HG02981 (cell line): Measurements from ENCODE around the gene QSOX2.
A peak's percentile ranks its signal among the peaks of the same experiment; 100 is the strongest.

Source experiments
- ATAC-seq: cut with Tn5 transposase; IDR thresholded peaks from one replicate; pipeline ENCODE4 v1.9.1; 2021; ENCODE audit warnings: mild to moderate bottlenecking, moderate library complexity; ENCODE audit not compliant: unreplicated experiment

QSOX2 gene

DNA sequence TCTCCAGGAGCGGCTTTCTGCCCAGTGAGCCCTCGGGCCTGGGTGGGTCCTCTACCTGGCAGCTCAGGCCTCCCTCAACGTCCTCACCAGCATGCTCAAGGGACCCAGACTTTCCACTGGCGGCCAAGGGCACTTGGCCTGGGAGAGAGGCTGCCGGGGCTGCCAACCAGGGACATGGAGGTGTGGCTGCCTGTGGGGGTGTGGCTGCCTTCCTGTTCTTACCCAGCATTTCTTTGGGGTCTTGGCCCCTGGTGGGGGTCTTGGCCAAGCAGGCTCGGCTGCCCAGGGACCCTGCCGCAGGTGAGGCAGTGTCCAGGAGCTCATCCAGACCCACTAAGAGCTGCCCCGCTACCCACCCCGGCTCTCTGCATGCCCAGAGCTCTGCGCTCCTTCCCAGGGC is 7.2 kb upstream of the QSOX2 start:
- ATAC-seq = no peak

DNA sequence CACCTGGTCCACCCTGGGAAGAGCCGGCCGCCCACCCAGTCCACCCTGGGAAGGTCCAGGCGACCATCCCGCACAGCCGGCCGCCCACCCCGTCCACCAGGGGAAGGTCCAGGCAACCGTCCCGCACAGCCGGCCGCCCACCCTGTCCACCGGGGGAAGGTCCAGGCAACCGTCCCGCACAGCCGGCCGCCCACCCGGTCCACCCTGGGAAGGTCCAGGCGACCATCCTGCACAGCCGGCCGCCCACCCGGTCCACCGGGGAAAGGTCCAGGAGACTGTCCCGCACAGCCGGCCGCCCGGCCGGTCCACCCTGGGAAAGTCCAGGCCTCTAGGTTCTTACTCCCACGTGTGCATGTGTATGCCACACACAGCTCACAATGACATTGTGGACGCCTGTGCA is 6.7 kb upstream of the QSOX2 start:
- no peak for ATAC-seq

DNA sequence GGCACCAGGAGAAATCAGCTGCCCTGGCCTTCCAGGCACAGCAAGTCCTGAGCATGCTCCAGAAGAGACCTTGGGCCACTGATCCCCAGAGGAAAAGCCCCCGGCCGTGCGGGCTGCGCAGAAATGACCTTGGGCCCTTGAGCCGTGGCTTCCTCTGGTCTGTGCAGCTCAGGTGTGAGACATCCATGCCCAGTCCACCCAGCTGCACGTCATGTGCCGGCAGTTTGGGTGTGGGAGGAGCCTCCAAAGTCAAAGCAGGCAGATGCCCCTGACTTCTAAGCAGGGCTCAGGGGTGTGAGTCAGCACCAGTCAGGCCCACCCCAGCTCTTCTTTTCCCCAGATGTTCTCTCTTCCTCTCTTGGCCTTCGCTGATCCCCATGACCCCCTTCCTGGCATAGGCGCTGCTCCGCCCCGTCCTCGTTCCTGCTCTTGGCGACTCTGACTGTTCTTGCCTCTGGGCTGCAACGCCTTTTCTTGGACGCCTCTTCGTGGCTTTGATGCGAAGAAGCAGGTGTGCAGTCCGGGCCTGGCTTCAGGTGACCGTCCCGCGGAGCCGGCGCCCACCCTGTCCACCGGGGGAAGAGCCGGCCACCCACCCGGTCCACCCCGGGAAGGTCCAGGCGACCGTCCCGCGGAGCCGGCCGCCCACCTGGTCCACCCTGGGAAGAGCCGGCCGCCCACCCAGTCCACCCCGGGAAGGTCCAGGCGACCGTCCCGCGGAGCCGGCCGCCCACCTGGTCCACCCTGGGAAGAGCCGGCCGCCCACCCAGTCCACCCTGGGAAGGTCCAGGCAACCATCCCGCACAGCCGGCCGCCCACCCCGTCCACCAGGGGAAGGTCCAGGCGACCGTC is 5.9 kb upstream of the QSOX2 start:
- ATAC-seq = no peak

- ATAC-seq = no peak
These were observed 5.1 kb upstream of the QSOX2 start for GRCh38 chr9:136250676-136251075.

GRCh38 chr9:136249877-136250559 is 4.4 kb upstream of the QSOX2 start:
- ATAC-seq = no peak

- no peak for ATAC-seq
These were observed 3.6 kb upstream of the QSOX2 start for GRCh38 chr9:136248951-136249876.

GRCh38 chr9:136247947-136248637 is 2.5 kb upstream of the QSOX2 start:
- no peak for ATAC-seq

- ATAC-seq = no peak
These were observed 1.9 kb upstream of the QSOX2 start for GRCh38 chr9:136247551-136247916.

DNA sequence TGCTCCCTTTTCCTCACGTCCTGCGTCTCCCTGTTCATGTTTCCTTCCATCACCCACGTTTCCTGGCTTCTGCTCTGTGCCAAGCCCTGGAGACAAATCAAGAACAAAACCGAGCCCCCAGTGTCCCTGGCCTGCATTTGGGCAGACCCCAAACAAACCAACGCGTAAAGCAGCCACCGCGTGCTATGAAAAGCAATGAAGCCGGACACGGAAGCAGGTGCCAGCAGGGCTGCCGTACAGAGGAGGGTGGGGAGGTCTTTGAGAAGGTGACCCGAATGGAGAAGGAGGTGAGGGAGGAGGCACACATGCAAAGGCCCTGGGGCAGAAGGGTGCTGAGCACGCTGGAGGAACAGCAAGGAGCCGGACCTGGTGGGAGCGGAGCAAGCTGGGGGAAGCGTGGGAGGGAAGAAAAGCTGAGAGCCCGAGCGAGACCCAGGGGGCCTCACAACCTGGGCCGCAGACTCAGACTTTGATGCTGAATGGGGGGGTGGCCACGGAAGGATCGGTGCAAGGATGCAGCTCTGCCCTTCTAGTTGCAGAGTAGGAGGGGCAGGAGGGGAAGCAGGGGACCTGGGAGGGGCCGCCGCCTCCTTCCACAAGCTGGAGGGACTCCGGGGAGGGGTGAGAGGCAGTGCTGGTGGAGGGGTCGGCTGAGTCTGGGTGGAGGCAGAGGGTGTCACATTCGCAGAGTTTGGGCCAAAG is 1.4 kb upstream of the QSOX2 start:
- no peak for ATAC-seq

- ATAC-seq = no peak
These were observed 718 bp downstream of the QSOX2 start for GRCh38 chr9:136244969-136245218.

DNA sequence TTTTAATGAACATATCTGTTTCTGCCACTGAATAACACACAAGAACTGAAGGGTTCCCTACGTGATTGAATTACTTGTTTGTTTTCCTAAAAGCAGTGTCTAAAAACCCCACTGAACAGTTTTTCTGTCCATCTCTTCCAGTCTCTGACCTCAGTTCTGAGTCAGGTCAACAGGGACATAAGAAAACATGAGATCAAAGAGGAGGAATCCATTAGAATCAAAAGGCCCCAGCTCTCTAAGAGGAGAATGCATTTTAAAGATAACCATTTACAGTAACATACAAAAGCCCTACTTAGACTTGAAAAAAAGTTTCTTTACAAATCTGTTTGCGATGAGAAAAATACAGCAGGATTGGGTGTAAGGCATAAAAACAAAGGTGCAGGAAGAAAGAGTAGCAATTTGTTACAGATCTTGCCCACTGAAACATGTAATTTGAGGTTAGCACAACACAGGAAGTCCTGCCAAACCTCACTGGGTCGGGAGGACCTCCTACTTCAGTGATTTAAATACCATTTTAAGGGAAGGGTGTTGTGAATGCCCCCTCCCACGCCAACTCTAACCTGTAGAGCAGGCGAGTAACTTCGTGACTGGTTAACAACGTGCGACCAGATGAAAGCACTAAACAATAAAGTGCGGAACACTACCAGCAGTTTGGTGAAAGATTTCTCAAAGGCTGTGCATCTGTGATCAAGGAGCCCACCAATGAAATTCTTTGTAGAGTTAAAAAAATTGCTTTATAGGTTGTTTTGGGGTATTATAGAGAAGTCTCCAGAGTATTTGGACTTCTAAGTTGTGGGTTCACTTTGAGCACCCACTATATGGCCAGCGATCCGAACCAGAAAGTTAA is 1.3 kb downstream of the QSOX2 start:
- ATAC-seq = peak; percentile 34

DNA sequence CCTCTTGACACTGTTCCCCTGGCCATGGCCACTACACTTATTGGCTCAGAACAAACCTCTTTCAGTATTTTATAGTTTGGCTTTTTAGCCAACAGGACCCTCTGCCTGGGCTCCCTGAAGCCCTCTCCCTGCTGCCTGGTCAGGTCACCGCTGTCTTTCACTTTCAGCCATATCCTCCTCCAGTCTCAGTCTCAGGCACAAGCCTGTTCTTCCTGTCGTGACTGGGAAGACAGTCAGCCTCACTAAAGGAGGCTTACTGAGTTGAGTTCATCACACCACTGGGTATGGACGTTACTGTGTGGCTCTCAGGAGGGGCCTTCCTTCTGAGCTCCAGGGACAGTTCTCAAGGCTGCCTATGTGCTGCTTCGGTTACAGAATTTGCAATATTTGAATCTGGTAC is 2.0 kb downstream of the QSOX2 start:
- no peak for ATAC-seq

GRCh38 chr9:136242918-136243525 is 2.6 kb downstream of the QSOX2 start:
- no peak for ATAC-seq

DNA sequence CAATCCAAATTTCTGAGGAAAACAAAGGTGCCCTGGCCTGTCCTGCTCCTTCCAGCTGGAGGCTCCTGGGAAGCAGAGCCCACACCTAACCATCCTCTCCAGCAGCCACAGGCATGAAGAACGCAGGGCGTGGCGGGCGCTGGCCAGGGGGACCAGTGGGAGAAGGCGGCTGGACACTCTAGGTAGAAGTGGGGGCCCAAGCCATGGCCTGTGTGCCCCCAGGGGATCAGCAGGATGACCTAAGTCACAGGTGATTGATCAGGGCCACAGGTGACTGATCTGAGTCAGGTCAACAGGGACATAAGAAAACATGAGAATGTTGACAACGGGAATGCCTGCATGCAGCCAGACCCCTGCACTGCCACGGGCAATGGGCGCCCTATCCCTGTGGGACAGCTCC is 3.4 kb downstream of the QSOX2 start:
- no peak for ATAC-seq

- no peak for ATAC-seq
These were observed 4.1 kb downstream of the QSOX2 start for GRCh38 chr9:136241542-136241941.

- ATAC-seq = no peak
These were observed 4.7 kb downstream of the QSOX2 start for GRCh38 chr9:136240941-136241340.

GRCh38 chr9:136239983-136240330 is 5.7 kb downstream of the QSOX2 start:
- ATAC-seq = no peak

DNA sequence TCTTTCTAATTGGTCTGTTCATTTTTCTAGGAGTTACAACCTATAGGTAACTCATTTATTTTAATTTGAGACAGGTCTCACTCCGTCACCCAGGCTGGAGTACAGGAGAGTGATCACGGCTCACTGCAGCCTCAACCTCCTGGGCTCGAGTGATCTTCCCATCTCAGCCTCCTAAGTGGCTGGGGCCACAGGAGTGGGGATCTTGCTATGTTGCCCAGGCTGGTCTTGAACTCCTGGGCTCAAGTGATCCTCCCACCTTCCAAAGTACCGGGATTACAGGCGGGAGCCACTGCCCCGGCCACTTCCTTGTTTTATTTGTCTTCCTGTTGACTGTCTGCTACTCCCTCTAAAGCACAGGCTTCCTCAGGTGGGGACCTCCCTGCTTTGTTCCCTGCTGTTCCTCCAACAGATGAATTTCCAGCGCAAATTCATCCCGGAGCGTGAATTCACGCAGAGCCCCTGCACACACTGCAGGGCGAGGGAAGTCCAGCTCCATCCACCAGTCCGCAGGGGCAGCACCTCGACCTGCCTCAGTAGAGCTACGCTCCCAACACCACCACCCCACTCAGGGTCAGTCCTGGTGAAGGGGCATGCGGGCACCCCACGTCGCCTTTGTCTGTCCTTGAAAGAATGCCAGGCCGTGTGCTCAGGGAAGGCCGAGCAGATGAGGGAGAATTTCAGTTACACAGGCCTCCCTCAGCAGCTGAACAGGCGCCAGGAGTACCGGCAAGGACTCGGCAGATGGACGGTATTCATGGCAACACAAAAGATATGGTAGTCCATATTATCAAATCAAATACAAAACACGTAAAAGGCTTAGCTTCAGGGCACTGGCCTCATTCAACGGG is 6.3 kb downstream of the QSOX2 start:
- no peak for ATAC-seq
